Activated T-cell treated with anti-CD3 and anti-CD28 coated beads for 48 hours (primary cell): Measurements from ENCODE around the gene KCNH2.

ENCODE experiments used
- DNase-seq: peaks from one replicate; pipeline ENCODE4 v3.0.0-alpha.2; 2020; ENCODE audit warnings: low read depth

The KCNH2 gene

DNA sequence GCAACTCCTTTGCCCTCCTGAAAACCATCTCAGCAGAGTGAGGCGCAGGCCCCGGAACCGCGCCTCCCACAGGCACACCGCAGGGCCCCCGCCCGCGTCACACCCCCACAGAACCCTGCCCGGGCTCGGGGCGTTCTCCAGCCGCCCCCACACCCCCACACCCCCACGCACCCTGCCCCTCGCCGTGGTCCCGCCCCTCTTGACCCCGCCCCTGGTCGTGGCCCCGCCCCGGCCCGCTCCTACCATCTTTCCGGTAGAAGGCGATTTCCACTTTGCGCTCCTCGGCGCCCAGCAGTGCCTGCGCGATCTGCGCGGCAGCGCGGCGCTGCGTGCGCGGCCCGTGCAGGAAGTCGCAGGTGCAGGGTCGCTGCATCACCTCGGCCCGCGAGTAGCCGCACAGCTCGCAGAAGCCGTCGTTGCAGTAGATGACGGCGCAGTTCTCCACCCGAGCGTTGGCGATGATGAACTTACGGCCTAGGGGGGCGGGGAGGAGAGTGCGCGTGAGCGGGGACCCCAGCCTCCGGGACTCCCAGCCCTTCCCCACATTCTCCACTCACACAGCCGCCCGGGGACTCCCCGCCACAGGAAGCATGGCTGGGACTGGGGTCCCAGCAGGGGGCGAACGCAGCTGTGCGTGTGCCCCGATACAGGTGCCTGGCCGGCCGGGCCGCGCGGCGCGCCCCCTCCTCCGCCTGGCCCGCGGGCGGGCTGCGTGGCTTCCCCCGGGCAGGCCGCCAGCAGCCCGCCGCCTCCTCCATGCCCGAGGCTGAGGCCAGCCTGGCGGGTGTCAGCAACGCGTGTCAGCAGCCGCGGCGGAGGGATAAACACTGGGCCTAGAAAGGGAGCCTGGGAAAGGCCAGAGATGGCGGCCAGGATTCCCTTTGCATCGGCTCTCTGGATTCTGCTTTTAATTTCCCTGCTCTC lies 3.4 kb downstream of the KCNH2 start:
- DNase-seq = peak; percentile 70

DNA sequence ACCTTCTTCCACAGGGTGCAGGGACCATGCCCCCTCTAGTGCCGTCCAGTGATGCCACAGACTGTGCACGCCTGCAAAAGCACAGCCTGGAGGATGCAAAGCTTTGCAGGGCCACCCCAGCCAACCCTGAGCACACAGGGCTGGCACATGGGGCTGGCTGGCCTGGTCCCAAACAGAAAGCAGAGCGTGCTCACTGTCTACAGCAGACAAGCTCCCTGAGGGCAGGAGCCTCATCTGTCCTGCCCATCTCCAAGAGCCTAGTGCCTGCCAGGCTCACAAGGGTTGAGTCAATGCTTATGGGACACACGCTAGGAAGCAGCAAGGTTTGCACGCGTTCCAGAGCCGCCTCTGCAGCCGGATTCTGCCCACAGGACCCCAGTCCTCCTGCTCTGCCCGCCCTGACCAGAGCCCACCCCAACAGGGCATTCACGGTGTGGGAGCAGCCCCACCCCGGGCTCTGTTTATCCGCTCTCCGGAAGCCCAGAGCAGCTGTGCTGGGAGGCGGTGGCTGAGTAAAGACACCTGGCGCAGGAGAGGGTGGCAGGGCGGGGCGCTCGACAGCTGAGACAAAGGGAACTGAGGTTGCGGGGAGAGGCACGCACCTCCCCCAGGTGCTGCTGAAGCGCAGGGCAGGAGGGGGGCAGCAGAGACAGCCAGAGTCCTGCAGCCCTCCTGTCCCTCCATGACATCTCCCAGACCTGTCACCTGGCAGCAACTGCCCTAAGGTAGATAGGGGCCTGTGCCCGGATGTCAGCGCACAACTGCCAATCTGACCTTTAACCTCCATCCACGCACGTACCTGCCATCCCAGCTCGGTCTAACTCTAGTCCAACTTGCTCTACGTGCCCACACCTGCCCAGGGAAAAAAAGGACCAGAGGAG lies 4.3 kb downstream of the KCNH2 start:
- DNase-seq = no peak

DNA sequence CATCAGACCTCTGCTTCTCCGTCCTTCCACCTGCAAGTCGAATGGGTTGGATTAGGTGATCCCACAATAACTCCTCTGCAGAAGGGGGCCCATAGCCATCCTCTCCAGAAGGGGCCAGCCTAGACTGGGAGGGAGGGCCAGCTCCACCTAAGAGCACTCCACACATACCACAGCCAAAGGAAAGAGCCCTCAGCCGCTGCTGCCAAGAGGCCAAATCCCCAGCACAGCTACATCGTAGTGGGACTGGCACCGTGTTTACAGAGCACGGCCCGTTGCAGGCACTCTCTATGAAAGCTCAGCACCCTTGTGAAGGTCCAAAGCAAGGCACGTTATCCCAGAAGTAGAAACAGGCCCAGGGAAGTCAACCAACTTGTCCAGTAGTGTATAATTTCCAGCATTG lies 5.4 kb downstream of the KCNH2 start:
- no peak for DNase-seq

DNA sequence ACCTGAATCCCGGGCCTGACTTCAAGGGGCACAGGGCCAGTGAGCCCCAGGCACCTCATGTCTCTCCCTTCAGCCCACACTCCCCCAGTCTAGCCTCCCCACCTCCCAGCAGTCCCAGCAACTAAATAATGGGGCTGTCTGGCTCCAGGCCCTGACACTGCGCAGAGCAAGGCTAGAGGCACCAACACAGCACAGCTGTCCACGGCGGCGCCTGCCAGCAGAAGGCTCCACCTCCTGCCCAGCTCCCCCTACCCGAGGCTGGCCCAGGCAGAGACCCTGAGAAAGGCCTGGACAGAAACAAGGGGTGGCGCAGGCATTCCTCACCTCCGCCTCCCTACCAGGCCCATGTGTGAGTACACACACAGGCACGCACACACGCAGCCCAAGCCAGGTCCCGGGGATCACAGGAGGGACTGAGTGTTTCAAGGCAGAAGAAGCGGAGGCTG lies 6.1 kb downstream of the KCNH2 start:
- DNase-seq = no peak

DNA sequence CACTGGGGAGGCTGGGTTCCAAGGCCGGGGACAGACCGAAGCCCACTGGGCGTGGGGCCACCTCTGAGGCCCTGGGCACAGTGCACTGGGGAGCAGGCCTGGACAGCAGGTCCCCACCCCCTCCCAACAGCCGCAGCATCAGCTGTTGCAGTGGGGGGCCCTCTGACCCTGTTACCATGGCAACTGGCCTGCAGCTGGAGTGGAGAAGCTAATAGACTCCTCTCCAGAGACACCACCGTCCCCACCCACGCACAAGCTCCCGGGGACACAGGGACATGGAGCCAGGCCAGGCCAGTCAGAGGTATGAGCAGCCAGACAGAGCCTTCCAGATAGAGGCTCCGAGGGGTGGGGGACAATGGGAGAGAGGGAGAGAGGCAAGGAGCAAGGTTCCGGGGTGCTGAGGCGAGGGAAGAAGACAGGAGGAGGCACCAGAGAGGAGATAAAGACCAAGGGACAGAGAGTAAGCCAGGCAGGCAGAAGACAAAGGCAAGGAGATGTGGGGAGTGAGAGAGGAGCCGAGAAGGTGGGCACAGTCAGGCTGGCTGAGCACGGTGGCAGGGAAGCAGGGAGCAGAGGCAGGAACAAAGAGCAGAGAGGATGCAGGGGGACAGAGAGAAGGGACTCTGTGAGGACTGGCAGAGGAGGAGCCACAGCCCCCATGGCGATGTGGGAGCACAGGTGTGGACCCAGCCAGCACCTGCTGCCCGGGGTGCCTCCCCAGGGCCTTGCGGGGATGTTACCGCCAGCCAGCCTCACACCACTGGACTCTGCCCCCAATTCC lies 6.7 kb downstream of the KCNH2 start:
- DNase-seq = no peak

DNA sequence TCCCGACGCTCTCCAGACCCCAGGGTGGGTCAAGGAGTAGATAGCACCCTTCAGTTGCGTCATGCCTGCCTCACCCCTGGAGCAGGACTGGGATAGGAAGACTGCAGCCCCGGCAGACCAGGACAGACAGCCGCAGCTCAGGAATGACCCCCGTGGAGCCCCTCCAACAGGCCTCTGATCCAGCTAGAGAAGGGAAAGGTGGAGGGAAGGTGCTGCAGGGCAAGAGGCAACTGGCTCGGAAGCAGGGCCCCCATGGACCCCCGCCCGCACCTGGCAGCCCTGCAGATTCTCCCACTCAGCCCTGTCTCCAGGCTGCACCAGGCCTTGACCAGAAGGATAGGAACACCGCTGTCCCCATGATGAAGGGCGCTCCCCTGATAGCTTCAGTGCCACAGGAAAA lies 7.7 kb downstream of the KCNH2 start:
- DNase-seq = no peak

DNA sequence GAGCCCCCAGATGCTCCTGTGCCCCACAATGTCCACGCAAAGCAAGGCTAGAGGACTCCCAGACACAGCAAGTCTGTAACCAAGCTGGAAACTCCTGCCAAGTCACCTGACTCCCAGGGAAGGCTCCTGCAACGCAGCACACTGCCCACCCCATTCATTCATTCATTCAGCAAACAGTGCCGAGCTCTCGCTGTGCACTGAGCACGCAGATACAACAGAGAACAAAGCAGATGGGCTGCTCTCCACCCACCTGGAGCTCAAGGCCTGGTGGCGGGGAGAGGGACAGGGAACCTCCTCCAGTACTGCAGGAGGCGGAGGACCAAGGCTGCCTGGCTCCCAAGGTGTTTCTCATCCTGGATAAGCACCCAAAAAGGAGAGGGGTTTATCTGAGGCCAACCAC lies 8.6 kb downstream of the KCNH2 start:
- DNase-seq = no peak

DNA sequence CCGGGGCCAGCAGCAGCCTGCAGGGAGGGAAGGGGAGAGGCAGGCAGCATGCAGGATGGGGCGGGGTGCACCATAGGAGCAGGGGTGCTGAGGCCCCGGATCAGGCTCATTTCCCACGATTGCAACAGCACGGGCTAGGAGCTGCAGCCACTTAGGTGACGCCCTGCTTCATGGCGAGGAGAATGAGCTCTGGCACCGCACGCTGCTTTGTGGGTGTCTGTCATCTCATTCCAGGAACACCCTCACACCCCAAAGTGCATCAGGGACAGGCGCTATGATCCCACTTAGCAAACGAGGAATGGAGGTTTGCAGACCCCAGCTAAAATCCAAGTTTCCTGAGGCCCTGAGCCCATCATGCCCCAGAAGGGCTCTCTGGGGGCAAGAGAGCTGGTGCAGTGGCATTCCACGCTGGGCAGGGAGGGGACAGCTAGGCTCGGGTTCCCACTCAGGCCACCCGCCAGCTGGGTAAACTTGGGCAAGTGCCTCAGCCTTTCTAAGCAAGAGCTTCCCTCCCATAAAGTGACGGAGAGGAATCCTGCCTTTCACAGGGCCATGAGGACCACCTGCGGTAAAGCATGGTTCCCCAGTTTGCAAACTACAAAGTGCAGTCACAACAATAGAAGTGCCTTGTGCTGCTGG lies 9.3 kb downstream of the KCNH2 start:
- no peak for DNase-seq

DNA sequence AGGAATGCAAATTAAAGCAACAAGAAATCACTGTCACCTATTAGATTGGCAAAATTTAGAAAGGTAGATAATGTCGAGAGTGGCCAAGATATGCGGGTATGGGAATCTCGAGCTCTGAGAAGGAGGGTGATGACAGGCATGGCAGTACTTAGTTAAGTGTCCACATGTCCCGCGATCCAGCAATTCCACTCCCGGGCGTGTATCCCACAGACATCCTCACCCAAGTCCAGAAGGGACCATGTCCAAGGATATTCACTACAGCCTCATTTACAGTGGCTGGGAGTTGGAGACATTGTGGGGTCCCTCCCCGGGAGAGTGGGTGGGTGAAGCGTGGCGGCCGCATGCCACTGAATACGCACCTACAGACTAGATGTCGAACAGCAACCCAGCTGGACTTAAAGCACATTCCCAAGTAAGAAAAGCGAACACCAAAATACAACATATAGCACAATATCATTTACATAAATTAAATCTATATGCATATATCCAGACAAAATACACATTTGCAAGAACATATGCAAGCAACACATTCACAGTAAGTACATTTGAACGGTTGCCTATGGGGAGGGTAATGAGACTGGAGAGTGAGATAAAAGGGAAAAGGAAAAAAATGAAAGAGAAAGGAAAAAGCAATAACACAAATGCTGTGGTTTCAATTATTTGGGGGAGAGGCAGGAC lies 9.9 kb downstream of the KCNH2 start:
- no peak for DNase-seq

DNA sequence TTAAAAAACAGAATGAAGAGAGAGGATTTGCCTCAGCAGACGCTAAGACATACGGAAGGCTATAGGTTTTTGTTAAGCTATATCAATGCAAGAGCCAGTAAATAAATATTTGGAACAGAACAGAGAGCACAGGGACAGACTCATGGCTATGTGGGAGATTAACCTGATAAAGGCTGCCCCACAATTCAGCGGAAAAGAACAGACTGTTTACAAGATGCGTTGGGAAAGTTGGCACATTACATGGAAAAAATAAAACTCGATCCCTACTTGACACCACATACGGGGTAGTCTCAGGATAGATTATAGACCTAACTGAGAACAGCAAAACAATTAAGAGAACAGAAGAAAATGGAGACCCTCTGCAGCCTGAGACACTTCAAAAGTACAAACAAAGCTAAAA lies 10.8 kb downstream of the KCNH2 start:
- DNase-seq = no peak

DNA sequence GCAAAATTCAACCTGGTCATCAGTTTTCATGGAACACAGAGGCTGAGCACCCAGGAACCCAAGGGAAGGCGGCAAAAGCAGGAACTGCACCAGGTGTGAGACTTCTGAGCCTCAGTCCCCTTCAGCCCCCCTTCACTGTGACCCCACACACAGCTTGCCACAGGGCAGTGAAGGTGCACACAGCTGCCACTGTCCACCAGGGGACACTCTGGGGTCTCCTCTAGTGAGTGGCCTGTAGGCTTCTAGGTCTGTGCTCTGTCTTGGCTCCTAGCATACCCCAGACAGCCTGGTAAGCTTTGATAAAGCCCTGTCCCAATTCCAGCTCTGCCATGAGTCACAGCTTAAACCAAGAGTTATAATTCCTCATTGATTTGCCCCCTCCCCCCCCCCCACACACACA lies 12.1 kb downstream of the KCNH2 start:
- DNase-seq = no peak

DNA sequence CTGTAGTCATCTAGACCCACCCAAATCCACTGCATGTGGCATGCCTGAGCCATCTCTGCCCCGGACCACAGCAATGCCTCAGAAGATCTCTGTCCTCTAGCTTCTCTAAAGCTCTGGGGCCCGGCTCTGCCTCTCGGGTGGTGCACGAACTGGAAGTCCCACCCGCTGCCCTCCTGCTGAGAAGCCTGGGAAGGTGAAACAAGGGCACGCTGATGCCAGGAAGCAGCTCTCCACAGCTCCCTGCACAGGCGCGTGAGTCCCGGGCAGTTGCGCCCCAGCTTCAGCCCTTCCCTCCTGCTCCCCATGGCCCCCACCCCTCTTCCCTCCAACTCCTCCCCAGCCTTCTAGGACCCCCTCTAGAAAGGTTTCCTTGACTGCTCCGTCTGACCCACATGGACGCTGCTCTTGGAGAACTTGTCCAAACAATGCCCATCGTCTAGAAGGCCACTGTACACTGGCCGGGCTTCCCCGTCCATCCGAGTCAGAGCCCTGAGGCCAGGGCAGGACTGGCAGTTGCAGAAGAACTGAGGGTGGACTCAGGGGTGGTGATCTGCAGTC lies 12.8 kb downstream of the KCNH2 start:
- no peak for DNase-seq

DNA sequence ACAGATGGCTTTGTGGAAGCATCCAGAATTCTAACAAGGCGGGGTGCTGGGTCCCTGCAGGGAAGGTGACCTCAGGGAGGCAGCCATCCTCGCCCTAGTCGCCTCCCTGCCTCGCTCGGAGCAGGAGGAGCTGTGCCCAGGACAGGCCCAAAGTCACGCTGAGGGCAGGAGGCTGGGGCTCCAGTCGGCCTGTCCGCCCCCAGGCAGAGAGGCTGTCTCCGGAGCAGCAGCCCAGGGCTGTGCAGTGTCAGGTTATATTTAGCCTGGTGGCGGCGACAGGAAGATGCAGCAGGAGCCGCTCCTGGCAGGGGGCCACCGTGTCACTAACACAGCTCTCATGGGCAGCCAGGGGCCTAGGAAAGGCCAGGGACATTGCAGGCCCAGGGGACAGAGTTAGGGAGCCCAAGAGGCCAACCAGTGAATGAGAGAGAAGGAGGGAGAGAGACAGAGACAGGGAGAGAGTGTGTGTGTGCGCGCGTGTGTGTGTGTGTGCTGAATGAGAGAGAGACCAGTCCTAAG lies 13.5 kb downstream of the KCNH2 start:
- no peak for DNase-seq

DNA sequence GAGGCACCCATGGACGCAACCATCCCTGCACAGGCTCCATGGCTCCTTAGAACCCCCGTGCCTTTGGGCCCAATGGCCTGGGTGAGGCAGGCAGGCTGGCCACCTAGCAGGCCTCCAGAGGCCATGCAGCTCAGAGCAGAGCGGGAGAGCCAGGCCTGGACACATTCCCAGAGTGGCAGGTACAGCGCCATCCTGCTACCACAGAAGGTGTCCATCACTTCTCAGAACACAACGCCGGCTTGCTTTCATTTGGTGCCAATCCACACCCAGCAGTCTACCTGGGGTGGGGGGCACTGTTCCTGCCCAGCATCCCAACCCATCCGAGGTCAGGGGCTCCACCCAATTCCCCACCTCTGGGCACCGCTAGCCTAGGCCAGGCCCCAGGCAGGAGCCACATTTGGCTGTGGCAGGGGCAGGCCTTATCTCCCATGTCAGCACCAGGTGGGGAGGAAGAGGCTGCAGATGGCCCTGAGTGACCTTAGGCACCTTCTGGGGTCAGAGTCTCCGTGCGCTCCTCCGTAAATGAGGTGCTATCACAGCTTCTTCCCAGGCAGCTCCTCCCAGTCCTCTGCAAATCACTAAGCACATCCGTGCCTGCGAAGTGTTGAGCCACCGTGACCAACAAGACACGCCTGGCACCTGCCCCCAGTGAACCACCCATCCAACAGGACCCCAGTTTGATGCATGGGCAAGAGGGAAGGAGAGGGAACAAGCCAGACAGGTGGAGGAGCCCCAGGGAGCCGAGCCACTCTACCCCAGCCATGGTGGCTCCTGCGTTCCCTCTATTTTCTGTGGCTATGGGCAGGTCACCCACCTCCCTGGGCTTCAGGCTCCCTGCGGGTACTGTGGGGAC lies 14.2 kb downstream of the KCNH2 start:
- DNase-seq = no peak

DNA sequence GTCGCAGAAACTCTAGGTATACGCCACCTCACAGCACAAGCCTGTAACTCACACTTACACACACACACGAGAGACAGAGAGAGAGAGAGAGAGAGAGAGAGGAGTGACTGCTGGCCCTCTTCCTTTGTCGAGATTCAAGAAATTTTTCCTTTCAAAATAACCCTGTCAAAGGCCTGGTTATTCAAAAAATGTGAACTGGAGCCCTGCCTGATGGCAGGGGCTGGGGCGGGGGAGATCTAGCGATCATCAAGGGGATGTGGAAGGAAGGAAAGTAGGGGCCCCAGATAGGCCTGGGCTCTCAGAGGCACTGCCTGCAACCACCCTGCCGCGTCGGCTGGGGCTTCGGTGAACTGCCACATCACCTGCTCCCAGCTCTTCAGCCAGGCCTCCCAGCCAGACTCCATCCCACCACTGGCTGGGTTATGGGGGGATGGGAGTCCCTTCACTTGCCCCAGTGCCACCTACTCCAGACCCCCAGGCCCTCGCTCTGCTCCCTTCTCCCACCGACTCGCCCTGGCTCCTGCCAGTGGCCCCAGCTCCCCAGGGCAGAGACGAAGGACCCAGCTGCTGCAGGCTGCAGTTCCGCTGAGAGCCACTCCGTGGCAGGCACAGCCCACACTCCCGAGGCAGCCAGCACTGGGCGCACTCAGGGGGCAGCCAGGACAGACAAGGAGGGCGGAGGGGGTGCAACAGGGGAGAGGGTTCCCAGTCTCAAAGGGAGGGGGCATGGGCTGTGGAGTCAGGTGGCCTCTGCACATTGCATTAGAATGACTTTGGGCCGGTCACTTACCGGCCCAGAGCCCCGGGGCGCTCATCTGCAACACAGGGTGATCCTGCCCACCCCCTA lies 15.3 kb downstream of the KCNH2 start:
- DNase-seq = peak; percentile 58

DNA sequence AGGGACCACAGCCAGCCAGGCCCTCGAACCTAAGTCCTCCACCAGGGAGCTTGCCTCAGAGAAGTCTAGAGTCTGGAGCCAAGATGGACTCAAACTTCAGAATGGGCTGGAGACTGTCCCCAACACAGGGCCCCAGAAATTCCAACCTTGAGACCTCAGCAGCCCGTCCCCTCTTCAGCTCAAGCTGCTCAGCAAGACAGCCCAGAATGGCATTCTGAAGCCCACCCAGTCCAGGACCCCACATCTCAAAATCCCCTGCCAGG lies 15.9 kb downstream of the KCNH2 start:
- DNase-seq = no peak

DNA sequence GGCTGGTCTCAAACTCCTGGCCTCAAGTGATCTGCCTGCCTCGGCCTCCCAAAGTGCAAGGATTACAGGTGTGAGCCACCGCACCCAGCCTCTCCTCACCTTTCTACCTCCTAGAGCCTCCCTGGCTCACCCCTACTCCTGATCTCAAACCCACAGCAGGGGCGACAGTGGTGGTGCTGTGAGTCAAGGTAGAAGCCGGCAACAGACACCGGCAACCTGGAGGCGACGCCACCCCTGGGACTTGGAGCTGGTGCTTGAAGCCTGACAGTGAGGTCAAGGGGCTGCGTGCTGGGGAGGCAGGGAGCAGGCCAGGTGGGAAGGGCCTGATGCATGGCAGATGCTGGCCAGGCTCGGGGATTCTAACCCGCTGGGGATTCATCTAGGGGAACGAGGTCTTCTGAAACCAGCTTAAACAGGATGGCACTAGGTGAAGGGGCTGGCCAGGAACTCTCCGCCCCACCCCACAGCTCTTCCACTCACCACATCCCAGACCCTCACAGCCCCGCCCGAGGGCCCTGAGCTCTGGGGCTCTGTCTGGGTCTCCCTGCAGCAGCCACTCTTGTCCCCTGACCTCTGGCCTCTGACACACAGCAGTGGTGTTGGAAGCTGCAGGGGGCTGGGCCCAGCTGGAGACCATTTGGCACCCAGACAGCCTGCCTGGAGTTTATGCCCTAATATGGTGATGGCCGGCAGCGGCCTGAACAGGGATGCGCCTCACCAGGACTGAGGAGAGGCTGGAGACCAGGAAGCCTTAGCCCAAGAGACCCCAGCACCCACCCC lies 16.4 kb downstream of the KCNH2 start:
- no peak for DNase-seq
